SK-N-SH (cell line): ENCODE data around the gene PNCK. TPM values are rescaled to one million over a fixed set of nuclear protein-coding genes. Genes with fewer than 3 reads are reported as not detected.

ENCODE experiments used
- CTCF ChIA-PET: fragments of 300-600, 350-600 bp; formaldehyde crosslinking; extraction: SDS; loops from one replicate; lab custom pipeline; 2021; lab: Yijun Ruan, JAX
- POLR2A ChIA-PET: fragments of 350-600 bp; sonication (Branson Sonifier 250); formaldehyde crosslinking; extraction: SDS; loops from one replicate; lab custom pipeline; 2020; ENCODE audit warnings: antibody characterized with exemption, inconsistent platforms; lab: Yijun Ruan, JAX
- DNase-seq: peaks from one replicate; pipeline ENCODE4 v3.0.0; 2012
- H2AFZ ChIP-seq: fragments of 200-600 bp; sonication (generic); 2 replicates; pipeline ENCODE4 v1.8.1; 2016; ENCODE audit warnings: antibody characterized with exemption, mild to moderate bottlenecking, low read depth
- H3F3A ChIP-seq: fragments of 200-600 bp; sonication (generic); replicated peaks from 2 replicates; pipeline ENCODE3; 2016; ENCODE audit warnings: antibody characterized with exemption, mild to moderate bottlenecking; ENCODE audit not compliant: insufficient read depth
- H3K27ac ChIP-seq, 2 experiments: fragments of 200-500 bp in 1 of 2; fragments of 200-600 bp in 1 of 2; sonication (Bioruptor generic) in 1 of 2; sonication (generic), shearing (Covaris generic) in 1 of 2; 2 replicates each; pipeline versions ENCODE4 v1.5.1 to v1.6.1; 2014 to 2016; ENCODE audit warnings: low read depth in 2 of 2, inconsistent platforms in 1 of 2, low read length in 1 of 2, mild to moderate bottlenecking in 1 of 2, mixed read lengths in 1 of 2
- H3K27me3 ChIP-seq: fragments of 200-600 bp; sonication (generic), shearing (Covaris generic); 2 replicates; pipeline ENCODE4 v1.6.1; 2016; ENCODE audit warnings: mixed run types; ENCODE audit not compliant: insufficient read depth
- H3K36me3 ChIP-seq, 2 experiments: fragments of 200-500 bp in 1 of 2; fragments of 200-600 bp in 1 of 2; sonication (Bioruptor generic) in 1 of 2; sonication (generic) in 1 of 2; replicated peaks in 1 of 2; 2 replicates each; pipeline versions ENCODE3 to v1.5.1; 2014 to 2016; ENCODE audit warnings: low read length in 1 of 2, mild to moderate bottlenecking in 1 of 2; ENCODE audit not compliant: insufficient read depth in 2 of 2, control insufficient read depth in 1 of 2
- H3K4me1 ChIP-seq, 2 experiments: fragments of 200-500 bp in 1 of 2; fragments of 200-600 bp in 1 of 2; sonication (Bioruptor generic) in 1 of 2; sonication (generic), shearing (Covaris generic) in 1 of 2; 2 replicates each; pipeline versions ENCODE4 v1.5.1 to v1.6.1; 2014 to 2016; ENCODE audit warnings: low read depth in 1 of 2, low read length in 1 of 2, mixed run types in 1 of 2; ENCODE audit not compliant: insufficient read depth in 2 of 2, control insufficient read depth in 1 of 2
- H3K4me2 ChIP-seq: fragments of 200-600 bp; sonication (generic), shearing (Covaris generic); 2 replicates; pipeline ENCODE4 v1.6.1; 2017; ENCODE audit warnings: mixed run types
- H3K4me3 ChIP-seq, 2 experiments: fragments of 200-500 bp in 1 of 2; fragments of 200-600 bp in 1 of 2; sonication (Bioruptor generic) in 1 of 2; sonication (generic), shearing (Covaris generic) in 1 of 2; 2 replicates each; pipeline versions ENCODE4 v1.5.1 to v1.8.1; 2014 to 2016; ENCODE audit warnings: low read depth in 2 of 2, inconsistent platforms in 1 of 2, low read length in 1 of 2, mild to moderate bottlenecking in 1 of 2, mixed read lengths in 1 of 2, moderate library complexity in 1 of 2
- H3K79me2 ChIP-seq: fragments of 200-600 bp; sonication (generic); 2 replicates; pipeline ENCODE4 v1.8.1; 2017; ENCODE audit warnings: mild to moderate bottlenecking; ENCODE audit not compliant: insufficient read depth
- H3K9ac ChIP-seq: fragments of 200-600 bp; sonication (generic); 2 replicates; pipeline ENCODE4 v1.6.1; 2017; ENCODE audit warnings: mixed run types
- H3K9me2 ChIP-seq: fragments of 200-600 bp; sonication (generic); 2 replicates; pipeline ENCODE4 v1.6.1; 2017; ENCODE audit warnings: mixed run types
- H3K9me3 ChIP-seq: fragments of 200-600 bp; sonication (generic); 2 replicates; pipeline ENCODE4 v1.6.1; 2017; ENCODE audit warnings: mixed run types, mild to moderate bottlenecking, moderate library complexity
- H4K20me1 ChIP-seq: fragments of 200-600 bp; sonication (generic); 2 replicates; pipeline ENCODE4 v1.6.1; 2017; ENCODE audit warnings: mild to moderate bottlenecking, mixed run types; ENCODE audit not compliant: insufficient read depth
- CHD2 ChIP-seq: fragments of 150-350 bp; IDR thresholded peaks from 2 replicates; pipeline ENCODE4 v1.6.1; 2018; ENCODE audit warnings: low read length; ENCODE audit not compliant: partially characterized antibody
- CTCF ChIP-seq: fragments of 200-600 bp; sonication (generic); IDR thresholded peaks from 2 replicates; pipeline ENCODE4 v1.6.1; 2017; ENCODE audit warnings: antibody characterized with exemption, mild to moderate bottlenecking, moderate library complexity
- FOXJ3 ChIP-seq: sonication (generic); formaldehyde crosslinking; IDR thresholded peaks from 2 replicates; pipeline ENCODE4 v1.5.1; 2020; ENCODE audit warnings: mild to moderate bottlenecking, missing genetic modification reagents
- FOXM1 ChIP-seq: IDR thresholded peaks from 2 replicates; pipeline ENCODE4 v1.4.0; 2012; ENCODE audit warnings: low read depth, mild to moderate bottlenecking
- GABPA ChIP-seq: IDR thresholded peaks from 2 replicates; pipeline ENCODE4 v1.4.0; 2012; ENCODE audit warnings: low read depth, mild to moderate bottlenecking
- JUND ChIP-seq: IDR thresholded peaks from 2 replicates; pipeline ENCODE4 v1.4.0; 2012
- NFIC ChIP-seq: IDR thresholded peaks from 2 replicates; pipeline ENCODE4 v1.4.0; 2012; ENCODE audit warnings: borderline replicate concordance
- NRF1 ChIP-seq: IDR thresholded peaks from 2 replicates; pipeline ENCODE4 v1.6.1; 2012; ENCODE audit warnings: low read depth, mild to moderate bottlenecking, low read length
- PBX3 ChIP-seq: IDR thresholded peaks from 2 replicates; pipeline ENCODE4; 2012
- POLR2AphosphoS5 ChIP-seq: IDR thresholded peaks from 2 replicates; pipeline ENCODE4 v1.6.1; 2012; ENCODE audit warnings: low read depth, low read length
- RAD21 ChIP-seq: IDR thresholded peaks from 2 replicates; pipeline ENCODE4 v1.6.1; 2012; ENCODE audit warnings: mild to moderate bottlenecking, low read length
- RCOR1 ChIP-seq: fragments of 150-350 bp; IDR thresholded peaks from 2 replicates; pipeline ENCODE4 v1.6.1; 2017; ENCODE audit warnings: antibody characterized with exemption, low read length
- RXRA ChIP-seq: IDR thresholded peaks from 2 replicates; pipeline ENCODE4 v1.4.0; 2012; ENCODE audit warnings: low read depth, mild to moderate bottlenecking, borderline replicate concordance
- TAF1 ChIP-seq: IDR thresholded peaks from 2 replicates; pipeline ENCODE4 v1.6.1; 2012; ENCODE audit warnings: low read depth, mild to moderate bottlenecking, low read length, moderate library complexity, borderline replicate concordance
- TCF12 ChIP-seq: IDR thresholded peaks from 2 replicates; pipeline ENCODE4 v1.4.0; 2012
- TEAD4 ChIP-seq: IDR thresholded peaks from 2 replicates; pipeline ENCODE4 v1.4.0; 2012; ENCODE audit warnings: mild to moderate bottlenecking, borderline replicate concordance; ENCODE audit not compliant: insufficient read depth
- USF2 ChIP-seq: fragments of 150-350 bp; IDR thresholded peaks from 2 replicates; pipeline ENCODE4 v1.6.1; 2017; ENCODE audit warnings: antibody characterized with exemption, low read length, low read depth, borderline replicate concordance
- YY1 ChIP-seq: IDR thresholded peaks from 2 replicates; pipeline ENCODE4 v1.4.0; 2012; ENCODE audit warnings: low read depth, mild to moderate bottlenecking
- ZBTB33 ChIP-seq: IDR thresholded peaks from 2 replicates; pipeline ENCODE4 v1.4.0; 2012; ENCODE audit warnings: low read depth, borderline replicate concordance
- WGBS: methylation state at CpG from one replicate; pipeline ENCODE4 v1.1.6; 2017; ENCODE audit warnings: low lambda C conversion rate; 5-methylcytosine and 5-hydroxymethylcytosine counted together
- polyA plus RNA-seq, 3 experiments: library from polyadenylated mRNA; depleted of rRNA; stranded (reverse); fragments of >200 nt; gene quantifications; 2 replicates each; pipeline ENCODE4 v1.2.3, GENCODE V29; 2012
- TF ChIP-seq, protein P1 (sequence below): fragments of 150-350 bp; IDR thresholded peaks from 2 replicates; pipeline ENCODE4 v1.6.1; 2016; ENCODE audit warnings: mild to moderate bottlenecking, low read depth, low read length

The PNCK gene
- polyA plus RNA-seq, 1 of the 3 experiments (the other 2 are of a cell fraction), result 1.2 TPM

- Histone ChIP-seq H3F3A (no peaks in the 10 kb centered on the region), H3K27ac (no peak overlapping the region), H3K4me2 (no peak overlapping the region), H2AFZ (no peak overlapping the region), H3K27me3 (peaks cover 58% of the 10 kb centered on the region), H3K4me3 (no peak overlapping the region), H3K9me3 (no peaks in the 10 kb centered on the region), H3K36me3 (no peaks in the 10 kb centered on the region), H3K9ac (no peak overlapping the region), H3K9me2 (no peaks in the 10 kb centered on the region), H3K4me1 (no peaks in the 10 kb centered on the region), H4K20me1 (no peaks in the 10 kb centered on the region), H3K79me2 (no peaks in the 10 kb centered on the region)
- TF ChIP-seq NFIC, result no peak
- TF ChIP-seq, protein P1, sequence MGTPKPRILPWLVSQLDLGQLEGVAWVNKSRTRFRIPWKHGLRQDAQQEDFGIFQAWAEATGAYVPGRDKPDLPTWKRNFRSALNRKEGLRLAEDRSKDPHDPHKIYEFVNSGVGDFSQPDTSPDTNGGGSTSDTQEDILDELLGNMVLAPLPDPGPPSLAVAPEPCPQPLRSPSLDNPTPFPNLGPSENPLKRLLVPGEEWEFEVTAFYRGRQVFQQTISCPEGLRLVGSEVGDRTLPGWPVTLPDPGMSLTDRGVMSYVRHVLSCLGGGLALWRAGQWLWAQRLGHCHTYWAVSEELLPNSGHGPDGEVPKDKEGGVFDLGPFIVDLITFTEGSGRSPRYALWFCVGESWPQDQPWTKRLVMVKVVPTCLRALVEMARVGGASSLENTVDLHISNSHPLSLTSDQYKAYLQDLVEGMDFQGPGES, result no peak
- no peak for TF ChIP-seq FOXJ3 (CRISPR knock-in tag)
- WGBS, result 44% methylated on average over 27 of the region's 27 CpGs
- no peak for DNase-seq
- ChIA-PET POLR2A (no interaction called here), CTCF (interaction anchor here (1.4 to 2.3 kb wide), 3 partner anchors 11 to 14 kb away, joined by 5 to 8 read pairs (median 5); no protein-coding TSS in a partner anchor)
Measured at GRCh38 chrX:153621949-153622598, 51.5 kb downstream of the PNCK start.

DNA sequence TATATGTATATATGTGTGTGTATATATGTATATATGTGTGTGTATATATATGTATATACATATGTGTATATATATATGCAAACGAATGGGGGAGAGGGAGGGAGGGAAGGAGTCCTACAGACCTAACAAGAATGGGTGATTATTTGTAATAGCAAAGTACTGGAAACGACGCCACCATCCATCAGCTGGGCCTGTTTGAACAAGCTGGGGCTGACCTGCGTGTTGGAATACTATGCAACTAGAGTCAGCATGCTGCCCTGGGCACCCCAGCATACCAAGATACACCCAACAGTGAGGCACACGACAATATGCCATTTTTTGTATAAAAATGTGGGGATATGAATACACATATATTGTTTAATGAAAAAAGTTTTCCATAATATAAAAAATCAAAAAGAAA, 53.0 kb downstream of the PNCK start:
- POLR2A ChIA-PET, result no interaction called here

More for the DNA sequence above, 53.0 kb downstream of the PNCK start:
- Histone ChIP-seq H3K9ac (no peak overlapping the region), H3F3A (no peaks in the 10 kb centered on the region), H3K36me3 (no peaks in the 10 kb centered on the region), H3K9me2 (no peaks in the 10 kb centered on the region)
- no peak for DNase-seq
- TF ChIP-seq GABPA (no peak), JUND (no peak), CTCF (no peak), RXRA (no peak), TAF1 (no peak), CHD2 (no peak), USF2 (no peak), ZBTB33 (no peak), FOXM1 (no peak), YY1 (no peak), PBX3 (no peak), NRF1 (no peak), FOXJ3 (CRISPR knock-in tag) (no peak), TCF12 (no peak), TEAD4 (no peak), RCOR1 (no peak), RAD21 (no peak), POLR2AphosphoS5 (no peak)
- TF ChIP-seq, protein P1, result no peak
- TF ChIP-seq, all 33 proteins: peak for 0
- Histone ChIP-seq H3K4me3 (no peak overlapping the region), H3K79me2 (no peaks in the 10 kb centered on the region), H3K4me1 (no peaks in the 10 kb centered on the region), H3K9me3 (no peaks in the 10 kb centered on the region), H4K20me1 (no peaks in the 10 kb centered on the region), H2AFZ (no peak overlapping the region), H3K4me2 (no peak overlapping the region), H3K27ac (no peak overlapping the region), H3K27me3 (peaks cover 62% of the 10 kb centered on the region)
- 37% methylated on average over 5 of the region's 5 CpGs for WGBS
- CTCF ChIA-PET, result no interaction called here
